DMS53 treated with DMSO at 0.1 percent for 48 hours (cell line): ENCODE results near the gene PDE3A.
"Not testable (repeated sequence)": the region's sequence is repeated elsewhere in the genome, so short reads cannot be mapped to it uniquely, and the experiment has no call there.

Experiments
- DNase-seq: peaks from one replicate; lab custom pipeline; 2025; ENCODE audit not compliant: unreplicated experiment; lab: John Stamatoyannopoulos, UW

PDE3A gene

DNA sequence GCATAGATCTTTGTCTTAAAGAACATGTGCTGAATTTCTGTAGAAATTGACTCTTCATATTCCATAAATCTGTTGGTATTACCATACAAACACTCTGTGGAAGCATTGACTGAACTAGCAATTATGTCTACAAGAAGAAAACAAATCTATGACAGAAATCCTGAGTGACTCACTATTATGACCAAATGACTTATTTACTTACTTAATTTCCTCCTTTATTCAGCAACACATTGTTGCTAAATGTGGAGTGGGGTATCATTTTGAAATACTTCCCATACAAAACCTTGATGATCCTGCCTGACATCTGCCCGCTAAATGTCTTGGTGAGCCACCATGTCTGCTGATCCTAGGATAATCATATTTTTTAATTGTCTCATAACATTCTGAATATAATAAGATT is 227.7 kb downstream of the PDE3A start:
- DNase-seq, result peak; percentile 28

DNA sequence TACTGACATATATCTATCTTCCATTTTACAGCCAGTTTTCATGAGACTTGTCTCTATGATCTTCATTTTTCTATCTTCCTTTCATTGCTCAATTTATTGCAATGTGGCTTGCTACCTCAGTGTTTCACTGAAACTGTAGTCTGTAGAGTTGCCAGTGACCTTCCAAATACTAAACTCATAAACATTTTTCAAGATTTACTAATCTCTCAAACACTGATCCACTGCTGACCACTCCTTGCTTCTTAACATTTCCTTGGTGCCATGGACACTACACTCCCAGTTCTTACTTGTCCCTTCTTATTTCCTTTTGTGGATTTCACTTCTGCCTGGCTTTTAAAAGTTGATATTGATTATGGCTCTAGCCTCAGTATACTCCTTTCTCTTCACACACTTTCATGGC is 231.4 kb downstream of the PDE3A start:
- no peak for DNase-seq

DNA sequence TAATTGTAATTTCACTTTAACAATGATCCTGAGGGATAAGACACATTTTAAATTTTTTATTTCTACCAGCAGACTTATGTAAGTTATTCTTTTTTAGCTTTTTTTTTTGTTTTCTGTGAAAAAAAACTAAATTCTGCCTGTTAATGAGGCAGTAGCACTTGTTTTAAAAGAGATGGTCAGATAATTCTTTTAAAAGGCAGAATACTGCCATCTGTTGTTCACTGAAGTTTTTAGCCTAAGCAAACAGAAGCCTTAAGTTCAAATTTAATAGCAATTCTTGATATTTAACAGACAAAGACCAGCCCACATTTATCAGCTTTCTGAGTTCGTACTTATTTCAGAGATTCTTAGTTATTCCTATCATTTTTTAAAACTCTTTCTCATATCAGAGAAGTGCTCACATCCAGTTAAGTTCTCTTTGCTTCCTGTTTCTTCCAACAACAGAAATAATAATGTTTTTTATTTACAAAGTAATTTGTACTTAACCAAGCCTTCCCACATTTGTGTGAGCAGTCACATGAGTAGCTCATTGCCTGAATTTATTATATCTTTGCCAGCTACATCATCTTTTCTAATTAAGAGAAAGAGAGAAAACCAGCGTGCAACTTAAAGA is 233.4 kb downstream of the PDE3A start:
- peak; percentile 84 for DNase-seq

DNA sequence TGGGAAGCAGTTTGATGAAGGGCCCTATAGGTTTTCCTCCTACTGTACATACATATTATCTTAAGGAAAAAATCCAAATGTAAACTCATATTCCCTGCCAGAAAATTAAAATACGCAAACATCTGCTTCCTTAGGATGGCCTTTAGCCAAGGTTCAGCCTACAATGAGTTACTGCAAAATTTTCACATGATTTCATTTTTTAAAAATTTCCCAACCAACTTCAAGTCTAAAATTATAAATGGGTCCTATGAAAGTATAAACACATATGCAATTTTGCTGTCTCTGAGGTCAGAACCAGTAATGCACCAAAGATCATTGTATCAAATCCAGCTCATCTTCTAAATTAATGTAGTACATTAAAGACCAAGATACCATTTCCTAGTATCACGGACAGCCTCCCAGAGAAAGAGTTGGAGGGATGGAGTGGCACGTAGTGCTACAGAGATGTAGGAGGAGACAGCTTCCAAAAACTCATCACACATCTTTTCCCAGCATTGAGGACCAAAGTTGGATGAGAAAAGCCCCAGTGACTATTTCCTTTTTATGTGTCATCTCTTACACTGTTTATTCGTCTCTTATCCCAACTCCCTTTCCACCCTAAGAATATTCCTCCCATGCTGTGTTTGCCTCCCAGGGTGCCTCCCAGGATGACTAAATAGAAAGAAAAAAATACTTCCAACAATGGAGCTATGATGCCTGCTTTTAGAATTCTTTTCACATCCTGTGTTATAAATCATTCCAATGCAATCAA is 234.5 kb downstream of the PDE3A start:
- no peak for DNase-seq

DNA sequence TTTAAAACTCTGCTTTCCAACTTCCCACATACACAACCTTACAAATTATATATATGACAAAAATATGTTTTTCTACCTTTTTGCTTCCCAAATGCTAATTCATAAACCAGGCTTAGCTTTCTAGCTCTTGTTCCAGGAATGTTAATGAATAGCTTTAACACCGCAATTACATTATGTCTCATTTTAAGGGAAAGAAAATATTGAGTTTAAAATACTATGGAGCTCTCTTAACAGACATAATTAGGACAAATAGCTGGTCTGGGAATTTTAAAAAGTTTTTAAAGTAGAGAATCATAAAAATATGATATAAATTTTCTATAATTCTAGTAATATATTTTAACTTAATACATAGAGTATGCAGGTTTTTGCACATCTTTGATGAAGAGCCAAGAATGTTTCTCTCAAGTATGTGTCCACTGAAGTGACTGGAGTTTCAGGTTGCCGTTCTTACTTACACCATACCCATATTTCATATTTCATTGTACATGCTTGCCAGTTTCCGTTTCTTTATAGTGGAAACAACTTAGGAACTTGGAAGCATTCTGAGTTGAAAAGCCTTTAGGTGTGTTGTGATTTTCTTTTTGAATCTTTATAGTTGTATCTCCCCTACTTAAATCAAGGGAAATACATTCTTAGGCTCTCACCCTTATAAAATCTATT is 236.2 kb downstream of the PDE3A start:
- DNase-seq, result no peak

DNA sequence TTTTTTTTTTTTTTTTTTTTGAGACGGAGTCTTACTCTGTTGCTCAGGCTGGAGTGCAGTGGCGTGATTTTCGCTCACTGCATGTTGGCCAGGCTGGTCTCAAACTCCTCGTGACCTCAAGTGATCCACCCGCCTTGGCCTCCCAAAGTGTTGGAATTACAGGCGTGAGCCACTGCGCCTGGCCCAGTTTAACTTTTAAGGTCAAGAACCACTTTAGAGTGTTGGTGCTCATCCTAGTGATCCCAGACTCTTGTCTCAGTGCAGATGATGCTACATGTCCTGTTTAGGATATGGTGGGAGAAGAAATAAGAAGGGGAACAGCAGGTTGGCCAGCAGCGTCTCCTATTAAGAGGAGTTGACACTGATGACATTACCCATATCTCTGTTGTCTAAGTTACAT is 246.7 kb downstream of the PDE3A start:
- not testable (repeated sequence) for DNase-seq

DNA sequence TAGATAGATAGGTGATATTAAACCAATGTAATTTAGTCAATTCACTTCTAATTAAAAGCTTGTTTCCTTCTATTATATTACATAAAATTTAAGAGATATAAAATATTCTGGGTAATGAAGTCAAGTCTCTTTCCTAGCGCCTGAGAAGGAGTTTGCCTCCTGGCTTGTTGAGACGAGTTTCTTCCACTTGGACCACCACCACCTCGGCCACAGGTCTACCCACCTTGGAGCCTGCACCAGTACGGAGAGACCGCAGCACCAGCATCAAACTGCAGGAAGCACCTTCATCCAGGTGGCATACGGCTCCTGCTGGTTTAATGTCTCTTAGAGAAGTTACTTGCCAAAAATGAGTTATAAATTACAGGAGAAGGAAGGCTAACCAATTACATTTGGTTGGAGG is 247.8 kb downstream of the PDE3A start:
- DNase-seq, result no peak

DNA sequence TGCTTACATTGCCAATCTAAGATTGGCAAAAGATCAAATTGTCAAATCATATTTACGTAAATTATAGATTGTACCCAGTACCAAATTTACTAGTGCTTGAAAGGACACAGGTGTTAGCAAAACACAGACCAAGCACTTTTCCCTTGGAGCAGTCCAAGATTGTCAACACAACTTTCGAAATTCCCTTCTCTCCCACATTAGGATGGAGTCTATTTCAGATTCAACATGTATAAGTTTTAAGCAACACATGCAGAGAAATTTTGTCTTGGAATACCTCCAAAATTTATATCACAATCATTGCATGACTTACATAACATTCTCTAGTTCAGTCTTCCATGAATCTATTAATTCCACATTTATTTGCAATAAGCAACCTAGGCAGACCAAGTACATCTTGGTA is 251.9 kb downstream of the PDE3A start:
- no peak for DNase-seq

DNA sequence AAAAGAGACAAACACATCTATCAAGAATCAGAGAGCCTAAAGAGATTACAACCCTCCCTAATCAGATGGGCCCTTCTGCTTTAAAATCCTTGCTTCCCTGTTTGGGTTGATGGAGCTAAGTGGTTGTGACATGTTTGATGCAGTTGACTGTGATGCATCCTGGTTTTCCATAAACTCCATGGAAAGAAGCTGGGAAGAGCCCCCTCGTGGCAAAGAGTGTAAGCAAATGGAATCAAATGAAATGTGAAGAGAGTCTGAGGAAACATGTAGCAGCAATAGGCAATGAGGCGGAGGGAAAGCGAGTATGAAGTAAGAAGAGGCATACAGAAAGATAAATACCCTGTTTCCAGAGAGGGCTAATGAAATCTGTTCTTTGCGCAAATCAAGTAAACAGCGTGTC is 256.4 kb downstream of the PDE3A start:
- DNase-seq, result peak; percentile 47

DNA sequence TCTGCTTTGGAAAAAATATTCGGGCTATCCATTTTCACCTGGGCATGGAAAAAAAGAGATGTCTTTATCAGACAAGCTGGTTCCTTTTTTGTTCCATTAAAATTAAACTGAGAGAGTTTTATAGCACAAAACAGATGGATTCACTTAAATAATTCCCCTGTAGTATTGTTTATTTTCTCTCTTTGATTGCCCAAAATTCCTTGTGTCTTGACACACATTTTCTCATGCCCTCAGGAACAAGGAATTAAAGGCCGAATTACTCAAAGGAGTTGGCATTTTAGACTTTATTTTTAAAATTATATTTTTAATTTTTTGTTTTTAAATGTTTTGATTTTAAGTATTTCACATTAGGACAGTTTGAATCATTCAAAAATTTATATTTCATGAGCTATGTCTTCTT is 257.2 kb downstream of the PDE3A start:
- no peak for DNase-seq

DNA sequence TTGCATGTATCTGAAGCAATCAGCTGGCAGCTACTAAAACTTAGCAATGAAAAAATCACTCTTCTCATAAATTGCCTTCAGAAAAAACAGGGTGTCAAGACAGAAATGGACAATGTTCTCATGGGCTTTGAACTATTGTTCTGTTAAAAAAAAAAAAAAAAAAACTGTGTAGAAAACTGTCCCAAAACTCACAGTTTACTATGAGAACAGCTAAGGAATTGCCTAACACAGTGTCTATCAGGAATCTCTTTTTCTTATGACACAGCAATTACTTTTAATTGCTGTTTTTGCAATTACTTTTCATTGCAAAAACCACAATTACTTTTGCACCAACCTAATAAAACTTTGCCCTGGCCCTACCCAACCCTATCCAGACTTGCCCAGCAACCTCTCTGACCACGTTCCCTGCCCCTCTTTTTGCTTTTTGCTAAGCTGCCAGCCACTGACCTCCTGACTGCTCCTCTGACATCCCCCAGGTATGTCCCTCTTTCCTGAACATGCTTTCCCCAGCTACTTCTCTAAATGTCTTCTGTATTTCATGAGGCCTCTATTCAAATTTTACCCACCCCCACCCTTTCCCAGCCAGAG is 258.8 kb downstream of the PDE3A start:
- no peak for DNase-seq

DNA sequence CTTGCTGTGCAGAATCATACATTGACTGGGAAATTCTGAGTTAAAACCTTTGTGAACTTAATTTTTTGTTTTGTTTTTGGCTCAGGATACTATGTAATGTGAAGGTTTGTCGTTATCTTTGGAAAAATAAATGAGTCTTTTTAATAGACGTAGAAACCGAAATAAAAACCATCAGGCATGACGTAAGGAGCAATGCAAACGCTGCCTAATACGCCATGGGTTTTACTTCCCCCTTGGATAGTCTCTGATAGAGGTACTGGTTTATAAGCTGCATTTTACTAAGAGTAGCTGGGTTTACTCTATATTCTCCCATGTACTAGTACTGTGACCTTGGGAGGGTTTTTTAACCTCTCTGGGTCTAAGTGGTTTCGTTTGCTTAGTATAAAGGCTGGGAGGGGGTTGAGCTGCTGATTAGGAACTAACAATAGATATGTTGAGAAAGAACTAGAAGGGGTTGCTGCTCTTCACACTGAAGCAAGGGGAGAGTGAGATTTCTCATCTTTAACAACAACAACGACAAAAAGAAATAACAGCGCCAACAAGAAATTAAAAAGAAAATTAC is 260.0 kb downstream of the PDE3A start:
- no peak for DNase-seq

DNA sequence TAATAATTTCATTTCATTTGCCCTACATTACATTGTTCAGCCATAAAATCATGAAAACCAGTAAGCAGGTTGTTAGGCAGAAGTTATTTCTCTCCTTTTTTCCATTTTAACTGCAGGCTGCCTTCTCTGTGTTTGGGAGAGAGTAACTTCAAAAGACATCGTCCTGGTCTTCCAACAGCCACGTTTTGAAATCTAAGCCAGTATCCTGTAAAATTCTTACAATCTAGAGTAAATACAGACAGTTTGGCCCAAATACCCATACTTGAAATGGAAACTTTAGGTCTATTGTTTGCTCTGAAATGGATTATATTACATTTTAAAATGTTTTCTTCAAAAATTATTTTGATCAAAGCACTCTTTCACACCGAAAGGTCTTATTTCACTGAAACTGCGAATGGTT is 260.7 kb downstream of the PDE3A start:
- no peak for DNase-seq

DNA sequence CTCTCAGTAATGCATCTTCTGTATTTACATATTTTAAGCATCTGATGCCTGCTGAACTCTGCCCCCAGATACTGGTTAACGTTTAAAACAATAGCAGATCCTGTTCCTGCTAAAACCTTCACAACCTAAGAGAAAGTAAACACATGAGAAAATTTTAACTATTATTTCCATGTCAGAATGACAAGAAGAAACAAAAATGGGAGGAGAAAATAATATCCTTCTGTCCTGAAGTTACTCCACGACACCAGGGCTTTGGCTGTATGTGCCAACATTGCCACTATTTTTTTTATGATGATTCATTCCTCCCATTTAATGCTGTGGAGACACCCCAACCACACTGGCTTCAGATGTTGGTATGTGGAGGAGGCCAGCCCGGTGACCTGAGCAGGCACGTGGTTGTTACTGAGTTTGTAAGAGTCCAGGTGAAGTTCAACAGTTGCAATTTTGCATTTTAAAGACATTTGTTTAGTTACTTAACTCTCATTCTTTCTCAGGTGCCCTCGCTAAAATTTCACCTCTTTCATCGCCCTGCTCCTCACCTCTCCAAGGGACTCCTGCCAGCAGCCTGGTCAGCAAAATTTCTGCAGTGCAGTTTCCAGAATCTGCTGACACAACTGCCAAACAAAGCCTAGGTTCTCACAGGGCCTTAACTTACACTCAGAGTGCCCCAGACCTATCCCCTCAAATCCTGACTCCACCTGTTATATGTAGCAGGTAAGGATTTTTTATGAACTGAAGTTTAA is 261.2 kb downstream of the PDE3A start:
- no peak for DNase-seq

DNA sequence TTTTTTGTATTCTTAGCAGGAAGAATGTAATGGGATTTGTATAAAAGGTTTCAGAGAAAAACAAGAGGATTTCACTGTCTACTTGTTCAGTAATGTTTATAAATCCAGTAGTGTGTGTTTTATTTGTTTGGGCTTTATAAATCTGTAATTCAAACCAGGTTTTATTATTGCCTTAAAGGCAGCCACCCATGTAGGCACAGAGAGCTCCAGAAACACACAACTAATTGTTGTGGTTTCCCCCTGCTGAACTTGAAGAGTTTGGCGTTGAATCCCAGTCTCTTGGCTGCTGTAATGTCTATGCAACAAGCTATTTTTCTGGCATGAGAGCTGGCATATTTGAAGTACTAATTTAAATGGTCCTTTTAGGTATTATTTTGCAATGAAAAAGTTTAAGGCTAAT is 263.4 kb downstream of the PDE3A start:
- DNase-seq, result no peak

DNA sequence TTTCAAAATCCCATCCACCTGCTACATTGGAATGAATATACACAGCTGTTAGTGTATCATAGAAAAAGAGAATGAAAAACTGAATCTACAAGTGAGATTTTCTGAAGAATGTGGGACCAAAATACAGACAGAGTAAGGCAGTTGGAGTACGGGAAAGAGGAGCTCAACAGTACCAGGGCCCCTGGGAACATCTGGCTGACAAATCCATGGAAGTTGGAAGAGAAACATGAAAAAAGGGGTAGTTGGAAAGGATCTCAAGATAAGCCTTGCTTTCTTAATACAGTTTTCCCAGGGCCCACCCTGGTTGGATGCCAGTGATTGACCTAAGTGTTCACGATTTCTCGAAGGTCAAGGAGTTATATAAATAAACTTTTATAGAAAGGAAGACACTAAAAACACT is 272.8 kb downstream of the PDE3A start:
- DNase-seq, result no peak

DNA sequence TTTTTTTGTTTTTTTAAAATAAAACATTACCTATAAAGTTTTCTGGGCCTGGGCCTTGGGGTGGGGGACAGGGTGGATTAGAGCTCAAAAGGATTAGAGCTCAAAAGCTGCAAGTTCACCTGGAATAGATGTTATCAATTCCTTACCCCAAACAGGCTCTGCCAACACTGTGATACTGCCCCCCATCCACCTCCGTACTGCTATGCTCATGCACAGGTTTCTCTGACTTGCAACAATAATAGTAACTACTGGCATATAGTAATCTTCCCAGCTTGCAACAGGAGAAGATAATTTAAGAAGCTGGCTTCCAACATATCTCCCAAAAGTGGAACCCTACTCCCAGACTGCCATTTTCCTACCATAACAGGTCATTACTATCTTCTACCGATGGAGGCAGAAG is 275.5 kb downstream of the PDE3A start:
- DNase-seq, result no peak

DNA sequence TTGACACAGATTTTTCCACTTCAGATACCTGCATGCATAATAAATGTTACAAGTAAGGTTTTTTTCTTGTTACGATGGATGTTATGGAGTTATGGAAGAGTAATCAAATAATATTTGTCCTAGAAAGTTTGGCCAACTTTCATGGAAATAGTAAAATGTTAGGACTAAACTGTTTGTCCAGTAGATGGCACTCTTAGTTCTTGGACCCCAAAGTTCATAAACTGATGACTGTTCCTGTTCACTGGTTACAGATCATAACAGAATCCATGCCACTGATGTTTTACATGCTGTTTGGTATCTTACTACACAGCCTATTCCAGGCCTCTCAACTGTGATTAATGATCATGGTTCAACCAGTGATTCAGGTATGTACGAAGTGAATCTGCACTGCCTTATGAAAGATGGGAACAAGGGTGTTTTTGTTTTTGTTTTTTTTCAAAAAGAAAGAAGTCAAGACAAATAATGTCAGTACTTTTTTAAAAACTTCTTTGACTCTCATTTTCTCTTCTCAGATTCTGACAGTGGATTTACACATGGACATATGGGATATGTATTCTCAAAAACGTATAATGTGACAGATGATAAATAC is 278.0 kb downstream of the PDE3A start:
- peak; percentile 90 for DNase-seq

DNA sequence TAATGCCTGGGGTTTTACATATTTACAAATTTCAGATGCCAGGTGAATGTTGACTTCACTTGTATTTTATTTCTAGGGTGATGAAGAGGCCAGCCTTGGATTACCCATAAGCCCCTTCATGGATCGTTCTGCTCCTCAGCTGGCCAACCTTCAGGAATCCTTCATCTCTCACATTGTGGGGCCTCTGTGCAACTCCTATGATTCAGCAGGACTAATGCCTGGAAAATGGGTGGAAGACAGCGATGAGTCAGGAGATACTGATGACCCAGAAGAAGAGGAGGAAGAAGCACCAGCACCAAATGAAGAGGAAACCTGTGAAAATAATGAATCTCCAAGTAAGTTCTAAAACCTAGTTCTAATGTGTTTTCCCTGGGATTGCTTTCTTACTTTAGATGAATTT is 285.5 kb downstream of the PDE3A start:
- DNase-seq, result no peak

DNA sequence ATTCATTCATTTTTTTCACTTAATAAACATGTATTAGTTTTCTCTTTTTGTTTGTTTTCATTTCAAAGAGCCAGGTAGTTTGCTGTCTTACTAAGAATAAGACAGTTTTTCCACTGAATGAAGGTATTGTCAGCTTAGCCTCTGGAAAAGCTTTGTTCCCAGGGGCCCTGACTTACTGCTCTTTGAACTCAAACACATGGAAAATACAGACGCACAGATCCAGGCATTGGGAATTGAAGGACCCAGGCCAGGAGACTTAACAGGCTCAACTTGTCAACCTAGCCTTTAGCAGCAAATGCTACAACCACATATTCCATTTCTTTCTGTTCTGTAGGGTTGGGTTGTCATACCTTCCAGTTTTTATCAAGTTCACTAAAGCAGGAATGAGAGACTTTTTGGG is 288.3 kb downstream of the PDE3A start:
- no peak for DNase-seq

DNA sequence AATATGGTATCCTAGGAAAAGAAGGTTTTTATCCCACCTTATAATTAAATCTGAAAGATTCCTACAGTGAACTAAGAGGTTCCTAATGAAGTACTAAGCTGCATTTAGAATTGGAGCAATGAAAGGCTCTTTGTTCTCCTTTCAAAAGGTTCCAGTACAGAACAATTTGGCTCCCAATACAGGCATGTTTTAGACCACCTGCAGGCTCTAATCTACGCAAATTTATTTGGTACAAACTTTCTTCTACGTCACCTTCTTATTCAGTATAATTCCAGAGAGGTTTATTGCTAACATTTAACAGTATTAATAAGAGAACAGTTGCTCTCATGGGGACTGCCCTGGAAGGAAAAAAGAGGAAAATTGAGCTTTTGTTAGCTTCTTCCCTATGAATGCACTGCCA is 289.2 kb downstream of the PDE3A start:
- no peak for DNase-seq
